ENCODE measurements around the gene GATD1.
A peak's percentile ranks its signal among the peaks of the same experiment; 100 is the strongest.

The GATD1 gene

GRCh38 chr11:798093-798713, 20.9 kb upstream of the GATD1 start, which contains the start of gene SLC25A22:
TSS of gene SLC25A22 (minus strand) at chr11:798281. CDS start at chr11:795006, 3,275 bp downstream.
- TF ChIP-seq MAX (IDR thresholded peaks at IDR 0.05) (peak; percentile 9; the same call in 1 of the 2 replicates), NFIC (IDR thresholded peaks at IDR 0.05) (no peak), FOXM1 (IDR thresholded peaks at IDR 0.05; ENCODE audit: borderline replicate concordance, low read depth) (no peak), CEBPB (IDR thresholded peaks at IDR 0.05) (no peak), YY1 (IDR thresholded peaks at IDR 0.05; ENCODE audit: low read depth) (no peak), TEAD4 (IDR thresholded peaks at IDR 0.05) (peak; percentile 1; the same call in 1 of the 2 replicates), ZBTB7A (IDR thresholded peaks at IDR 0.05; ENCODE audit: low read depth) (peak; percentile 99), CREB1 (IDR thresholded peaks at IDR 0.05; ENCODE audit: low read depth) (no peak), TAF1 (IDR thresholded peaks at IDR 0.05; ENCODE audit: low read depth) (no peak; the same call in 1 of the 2 replicates), TCF12 (IDR thresholded peaks at IDR 0.05; ENCODE audit: low read depth) (no peak), RAD21 (IDR thresholded peaks at IDR 0.05; ENCODE audit: low read depth) (peak; percentile 52; the same call in 1 of the 2 replicates), EGR1 (IDR thresholded peaks at IDR 0.05) (0 out of 2 replicates have a peak, but pooled peaks have one; percentile 1), USF1 (IDR thresholded peaks at IDR 0.05) (no peak), EP300 (IDR thresholded peaks at IDR 0.05; ENCODE audit: borderline replicate concordance) (no peak)
- TF ChIP-seq, protein P1, sequence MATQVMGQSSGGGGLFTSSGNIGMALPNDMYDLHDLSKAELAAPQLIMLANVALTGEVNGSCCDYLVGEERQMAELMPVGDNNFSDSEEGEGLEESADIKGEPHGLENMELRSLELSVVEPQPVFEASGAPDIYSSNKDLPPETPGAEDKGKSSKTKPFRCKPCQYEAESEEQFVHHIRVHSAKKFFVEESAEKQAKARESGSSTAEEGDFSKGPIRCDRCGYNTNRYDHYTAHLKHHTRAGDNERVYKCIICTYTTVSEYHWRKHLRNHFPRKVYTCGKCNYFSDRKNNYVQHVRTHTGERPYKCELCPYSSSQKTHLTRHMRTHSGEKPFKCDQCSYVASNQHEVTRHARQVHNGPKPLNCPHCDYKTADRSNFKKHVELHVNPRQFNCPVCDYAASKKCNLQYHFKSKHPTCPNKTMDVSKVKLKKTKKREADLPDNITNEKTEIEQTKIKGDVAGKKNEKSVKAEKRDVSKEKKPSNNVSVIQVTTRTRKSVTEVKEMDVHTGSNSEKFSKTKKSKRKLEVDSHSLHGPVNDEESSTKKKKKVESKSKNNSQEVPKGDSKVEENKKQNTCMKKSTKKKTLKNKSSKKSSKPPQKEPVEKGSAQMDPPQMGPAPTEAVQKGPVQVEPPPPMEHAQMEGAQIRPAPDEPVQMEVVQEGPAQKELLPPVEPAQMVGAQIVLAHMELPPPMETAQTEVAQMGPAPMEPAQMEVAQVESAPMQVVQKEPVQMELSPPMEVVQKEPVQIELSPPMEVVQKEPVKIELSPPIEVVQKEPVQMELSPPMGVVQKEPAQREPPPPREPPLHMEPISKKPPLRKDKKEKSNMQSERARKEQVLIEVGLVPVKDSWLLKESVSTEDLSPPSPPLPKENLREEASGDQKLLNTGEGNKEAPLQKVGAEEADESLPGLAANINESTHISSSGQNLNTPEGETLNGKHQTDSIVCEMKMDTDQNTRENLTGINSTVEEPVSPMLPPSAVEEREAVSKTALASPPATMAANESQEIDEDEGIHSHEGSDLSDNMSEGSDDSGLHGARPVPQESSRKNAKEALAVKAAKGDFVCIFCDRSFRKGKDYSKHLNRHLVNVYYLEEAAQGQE (IDR thresholded peaks at IDR 0.05; ENCODE audit: low read depth): no peak

DNA sequence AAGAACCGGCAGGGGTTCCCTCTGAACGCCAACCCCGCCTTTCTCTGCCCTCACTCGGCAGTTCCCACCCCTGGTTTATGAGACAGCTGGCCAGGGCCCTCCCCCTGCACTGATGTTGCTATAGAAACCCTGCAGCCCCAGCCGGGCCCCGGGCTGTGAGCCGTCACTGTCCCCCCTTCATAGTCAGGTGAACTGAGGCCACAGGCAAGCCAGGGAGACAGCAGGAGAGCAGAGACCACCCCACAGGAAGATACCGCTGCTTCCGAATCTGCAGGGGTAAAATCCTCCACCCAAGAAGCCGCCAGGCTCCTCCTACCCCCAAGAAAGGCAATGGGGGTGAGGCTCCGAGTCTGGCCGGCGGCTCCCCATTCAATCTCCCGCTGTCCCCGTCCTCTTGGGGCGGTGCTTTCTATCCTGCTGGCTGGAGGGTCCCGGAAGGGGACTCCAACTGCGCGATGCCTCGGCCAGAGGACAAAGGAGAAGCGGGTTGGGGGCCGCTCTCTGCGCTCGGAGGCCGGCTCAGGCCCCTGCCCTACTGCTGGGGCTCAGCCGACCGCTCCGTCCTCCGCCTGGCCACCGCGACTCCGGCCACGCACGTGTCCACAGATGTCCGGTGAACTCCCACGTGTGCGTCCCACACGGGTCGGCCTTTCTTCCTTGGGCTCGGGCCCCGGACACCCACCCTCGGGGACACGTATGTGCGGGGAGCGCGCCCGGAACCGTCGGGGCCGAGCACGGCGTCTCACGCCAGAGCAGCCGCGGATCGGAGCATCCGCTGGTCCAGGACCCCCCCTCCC, 20.2 kb upstream of the GATD1 start:
- TF ChIP-seq TCF12 (IDR thresholded peaks at IDR 0.05; ENCODE audit: low read depth): no peak
- TF ChIP-seq TAF1 (IDR thresholded peaks at IDR 0.05; ENCODE audit: low read depth): peak; percentile 39; the same call in 1 of the 2 replicates
- peak; percentile 82 for TF ChIP-seq MAX (IDR thresholded peaks at IDR 0.05)
- peak; percentile 35; the same call in 1 of the 2 replicates for TF ChIP-seq ZBTB7A (IDR thresholded peaks at IDR 0.05; ENCODE audit: low read depth)
- no peak for TF ChIP-seq YY1 (IDR thresholded peaks at IDR 0.05; ENCODE audit: low read depth)
- TF ChIP-seq EGR1 (IDR thresholded peaks at IDR 0.05): peak; percentile 37; the same call in 1 of the 2 replicates

DNA sequence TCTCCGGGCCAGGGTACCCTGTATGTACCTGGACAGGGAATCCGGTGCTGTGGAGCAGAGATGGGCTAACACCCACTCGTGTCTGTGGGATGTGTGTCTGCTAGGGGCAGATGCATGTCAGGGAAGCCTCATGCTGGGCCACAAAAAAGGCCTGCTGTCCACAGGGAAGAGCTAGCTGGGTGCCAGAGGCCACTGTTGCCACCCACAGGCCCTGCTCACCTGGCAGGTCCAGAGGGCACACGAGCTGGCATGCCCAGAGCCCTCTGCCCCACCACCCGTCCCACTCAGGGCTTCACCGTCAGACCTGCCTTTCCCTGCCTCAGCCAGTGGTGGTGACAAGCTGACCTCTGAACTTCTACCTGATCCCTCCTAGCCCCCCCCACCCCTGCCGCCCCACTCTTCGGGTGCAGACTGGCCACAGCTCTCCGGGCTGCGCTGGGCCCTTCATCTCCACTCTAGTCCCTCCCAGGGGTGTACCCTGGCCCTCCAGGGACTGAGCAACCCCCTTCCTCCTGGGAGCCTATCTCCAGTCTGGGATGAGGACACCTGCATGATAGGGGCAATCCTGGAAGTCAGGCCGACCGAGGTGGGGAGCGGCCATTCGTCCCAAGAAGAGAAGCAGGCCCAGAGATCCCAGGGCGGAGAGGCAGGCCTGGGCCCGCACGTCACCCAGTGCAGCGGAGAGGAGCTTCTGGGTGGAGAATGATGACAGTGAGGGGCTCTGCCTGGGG, 19.4 kb upstream of the GATD1 start:
- TF ChIP-seq EGR1 (IDR thresholded peaks at IDR 0.05): no peak

DNA sequence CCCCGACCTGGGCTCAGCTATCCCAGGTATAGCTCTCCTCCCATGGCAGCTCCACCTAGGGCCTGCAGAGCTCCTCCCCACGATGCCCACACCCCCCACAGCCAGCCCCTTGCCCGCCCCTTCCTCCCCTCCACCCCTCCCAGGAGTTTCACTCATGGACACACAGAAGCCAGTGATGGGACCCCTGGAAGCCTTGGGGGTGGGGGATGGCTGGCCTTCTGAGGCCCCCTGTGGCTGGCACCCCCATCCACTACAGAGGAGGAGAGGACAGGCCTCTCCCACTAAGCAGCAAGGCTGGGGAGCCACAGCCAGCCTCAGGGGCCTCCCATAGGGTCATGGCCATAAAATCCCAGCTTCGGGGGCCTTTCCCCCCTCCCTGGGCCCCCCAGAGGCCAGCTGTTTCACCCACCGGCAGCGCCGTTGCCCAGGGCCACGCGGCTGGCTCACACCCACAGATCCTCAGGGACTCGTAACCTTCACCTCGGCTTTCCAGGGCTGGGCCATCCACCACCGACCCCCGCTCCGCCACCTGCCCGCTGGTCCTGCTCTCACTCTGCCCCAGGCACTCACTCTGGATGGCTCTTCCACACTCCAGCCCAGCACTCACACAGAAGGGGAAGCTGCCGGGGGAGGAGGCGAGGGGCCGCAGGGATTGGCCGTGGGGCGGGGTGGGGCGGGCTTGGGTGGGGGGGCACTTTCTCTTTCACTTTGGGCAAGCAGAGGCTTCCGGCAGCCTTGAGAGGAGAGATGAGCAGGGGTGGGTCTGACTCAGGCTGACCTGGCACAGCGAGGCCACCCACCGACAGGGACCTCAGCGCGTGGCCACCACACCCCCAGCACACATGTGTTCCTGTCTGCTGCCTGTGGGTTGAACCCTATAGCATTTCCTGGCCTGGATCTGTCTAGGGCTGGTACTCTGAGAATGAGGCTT, 18.6 kb upstream of the GATD1 start:
- no peak for TF ChIP-seq CEBPB (IDR thresholded peaks at IDR 0.05)
- TF ChIP-seq USF1 (IDR thresholded peaks at IDR 0.05): no peak
- no peak for TF ChIP-seq MAX (IDR thresholded peaks at IDR 0.05)
- TF ChIP-seq ZBTB7A (IDR thresholded peaks at IDR 0.05; ENCODE audit: low read depth): 0 out of 2 replicates have a peak, but pooled peaks have one; percentile 8
- TF ChIP-seq TCF12 (IDR thresholded peaks at IDR 0.05; ENCODE audit: low read depth): no peak
- TF ChIP-seq CREB1 (IDR thresholded peaks at IDR 0.05; ENCODE audit: low read depth): no peak

- TF ChIP-seq, protein P1 (IDR thresholded peaks at IDR 0.05; ENCODE audit: low read depth): no peak
- TF ChIP-seq CREB1 (IDR thresholded peaks at IDR 0.05; ENCODE audit: low read depth) (no peak), MAX (IDR thresholded peaks at IDR 0.05) (peak; percentile 50; the same call in 1 of the 2 replicates), USF1 (IDR thresholded peaks at IDR 0.05) (peak; percentile 77), NFIC (IDR thresholded peaks at IDR 0.05) (no peak), CEBPB (IDR thresholded peaks at IDR 0.05) (no peak), ZBTB7A (IDR thresholded peaks at IDR 0.05; ENCODE audit: low read depth) (0 out of 2 replicates have a peak, but pooled peaks have one; percentile 53), EGR1 (IDR thresholded peaks at IDR 0.05) (no peak), RAD21 (IDR thresholded peaks at IDR 0.05; ENCODE audit: low read depth) (no peak), TCF12 (IDR thresholded peaks at IDR 0.05; ENCODE audit: low read depth) (no peak), EP300 (IDR thresholded peaks at IDR 0.05; ENCODE audit: borderline replicate concordance) (no peak), YY1 (IDR thresholded peaks at IDR 0.05; ENCODE audit: low read depth) (no peak), TAF1 (IDR thresholded peaks at IDR 0.05; ENCODE audit: low read depth) (no peak), TEAD4 (IDR thresholded peaks at IDR 0.05) (no peak)
These were observed 17.7 kb upstream of the GATD1 start for GRCh38 chr11:794766-795633.
